ENCODE data around the gene PLEKHG5. TPM values are rescaled to one million over a fixed set of nuclear protein-coding genes. Genes with fewer than 3 reads are reported as not detected.

The PLEKHG5 gene
- total and polyA plus RNA-seq, 5 donors from 2014 or later: 0.65 to 5.0 (median 0.86) TPM; not detected in 1

DNA sequence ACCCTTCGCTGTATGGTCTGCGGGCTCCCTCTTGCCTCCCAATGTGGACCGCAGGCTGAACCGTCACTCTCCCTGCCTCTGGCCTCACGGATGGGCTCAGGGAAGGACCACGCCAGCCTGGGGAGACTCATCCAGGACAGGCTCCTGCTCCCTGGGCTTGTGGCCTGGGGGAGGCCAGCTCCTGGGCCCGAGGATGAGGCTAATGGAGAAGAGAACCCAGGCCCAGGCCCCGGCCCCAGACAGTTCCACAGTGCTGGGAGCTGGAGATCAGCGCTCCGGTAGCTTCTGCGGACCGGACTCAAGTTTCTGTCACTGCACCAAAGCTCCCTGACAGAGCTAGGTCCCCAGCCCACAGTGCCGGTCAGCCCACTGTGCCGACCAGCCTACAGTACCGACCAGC is 13.4 kb upstream of the PLEKHG5 start:
- Histone ChIP-seq H3K27ac (ENCODE audit: insufficient read depth, low read length, poor library complexity, severe bottlenecking) (no peak overlapping the region), H3K27me3 (ENCODE audit: control insufficient read depth, insufficient read depth, low read length) (no peaks in the 10 kb centered on the region), H3K4me1 (ENCODE audit: control insufficient read depth, insufficient read depth, low read length, poor library complexity, severe bottlenecking) (no peaks in the 10 kb centered on the region), H3K36me3 (ENCODE audit: control insufficient read depth, insufficient read depth, low read length) (no peaks in the 10 kb centered on the region), H3K9me3 (ENCODE audit: control insufficient read depth in 2 of 2, low read length in 2 of 2) (no peaks in the 10 kb centered on the region), H3K4me3 (ENCODE audit: low read depth, low read length) (no peak overlapping the region)
- no peaks in the 10 kb centered on the region for H3K36me3 Mint-ChIP-seq
- H3K27me3 Mint-ChIP-seq: peaks cover 4% of the 10 kb centered on the region
- DNase-seq: no peak
- H3K9me3 Mint-ChIP-seq: no peaks in the 10 kb centered on the region
- H3K4me3 Mint-ChIP-seq: no peak overlapping the region
- H3K27ac Mint-ChIP-seq: peak overlapping the region in 1 of 3 donors; percentile 46
- H3K4me1 Mint-ChIP-seq: no peaks in the 10 kb centered on the region
- ATAC-seq (ENCODE audit: low read depth in 2 of 2): no peak

DNA sequence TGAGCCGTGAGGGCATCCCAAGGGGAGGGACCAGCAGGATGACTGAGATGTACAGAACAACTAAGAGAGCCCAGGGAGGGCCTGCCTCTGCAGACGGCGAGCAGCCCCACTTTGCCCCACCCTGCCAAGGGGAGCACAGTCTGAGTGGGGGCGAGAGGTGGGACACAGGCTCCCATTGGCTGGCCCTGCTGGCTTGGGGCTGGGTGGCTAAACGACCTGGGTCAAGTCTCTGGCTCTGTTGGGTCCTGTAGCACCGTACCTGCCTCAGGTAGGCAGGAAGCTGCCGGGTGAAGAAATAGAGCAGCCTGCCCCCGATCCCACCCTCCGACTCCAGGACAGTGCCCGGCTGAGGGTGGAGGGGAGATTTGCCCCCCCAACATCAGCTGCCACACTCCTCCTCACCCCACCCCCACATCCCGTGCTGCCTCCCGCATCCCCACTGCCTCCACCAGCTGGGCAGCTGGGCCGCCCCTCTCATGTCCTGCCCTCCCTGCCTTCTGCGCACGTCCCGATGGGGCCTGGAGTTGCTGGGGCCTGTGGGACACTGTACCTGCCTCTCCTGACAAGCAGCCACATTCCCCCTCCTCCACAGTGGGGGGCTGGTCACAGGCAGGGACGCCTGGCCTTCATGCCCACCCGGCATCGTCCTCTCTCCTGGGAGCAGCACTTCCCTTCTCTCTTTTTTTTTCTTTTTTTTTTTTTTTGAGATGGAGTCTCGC is 12.6 kb upstream of the PLEKHG5 start:
- peaks cover 4% of the 10 kb centered on the region for H3K27me3 Mint-ChIP-seq
- ATAC-seq (ENCODE audit: low read depth in 2 of 2) (no peak), DNase-seq (no peak)
- no peaks in the 10 kb centered on the region for H3K9me3 Mint-ChIP-seq
- no peaks in the 10 kb centered on the region for H3K36me3 ChIP-seq (ENCODE audit: control insufficient read depth, insufficient read depth, low read length)
- H3K36me3 Mint-ChIP-seq: no peaks in the 10 kb centered on the region
- H3K9me3 ChIP-seq (ENCODE audit: control insufficient read depth in 2 of 2, low read length in 2 of 2): no peaks in the 10 kb centered on the region
- H3K4me1 Mint-ChIP-seq: peaks cover 0 to 4% (median 0%) of the 10 kb centered on the region in 4 donors
- H3K27ac ChIP-seq (ENCODE audit: insufficient read depth, low read length, poor library complexity, severe bottlenecking): no peak overlapping the region
- no peaks in the 10 kb centered on the region for H3K4me1 ChIP-seq (ENCODE audit: control insufficient read depth, insufficient read depth, low read length, poor library complexity, severe bottlenecking)
- no peak overlapping the region for H3K4me3 Mint-ChIP-seq
- no peaks in the 10 kb centered on the region for H3K27me3 ChIP-seq (ENCODE audit: control insufficient read depth, insufficient read depth, low read length)
- H3K27ac Mint-ChIP-seq: no peak overlapping the region
- H3K4me3 ChIP-seq (ENCODE audit: low read depth, low read length): no peak overlapping the region

- H3K27me3 Mint-ChIP-seq: peaks cover 12% of the 10 kb centered on the region
- no peaks in the 10 kb centered on the region for H3K9me3 Mint-ChIP-seq
- ATAC-seq (ENCODE audit: low read depth in 2 of 2) (no peak), DNase-seq (no peak)
- no peak overlapping the region for H3K27ac Mint-ChIP-seq
- H3K27me3 ChIP-seq (ENCODE audit: control insufficient read depth, insufficient read depth, low read length): no peaks in the 10 kb centered on the region
- no peak overlapping the region for H3K4me3 ChIP-seq (ENCODE audit: low read depth, low read length)
- H3K9me3 ChIP-seq (ENCODE audit: control insufficient read depth in 2 of 2, low read length in 2 of 2): no peaks in the 10 kb centered on the region
- H3K4me1 Mint-ChIP-seq: peaks cover 0 to 13% (median 0%) of the 10 kb centered on the region in 4 donors
- H3K4me1 ChIP-seq (ENCODE audit: control insufficient read depth, insufficient read depth, low read length, poor library complexity, severe bottlenecking): peaks cover 12% of the 10 kb centered on the region
- H3K27ac ChIP-seq (ENCODE audit: insufficient read depth, low read length, poor library complexity, severe bottlenecking): no peak overlapping the region
- H3K4me3 Mint-ChIP-seq: no peak overlapping the region
- H3K36me3 ChIP-seq (ENCODE audit: control insufficient read depth, insufficient read depth, low read length): no peaks in the 10 kb centered on the region
- no peaks in the 10 kb centered on the region for H3K36me3 Mint-ChIP-seq
Observed at GRCh38 chr1:6502000-6502891, 10.8 kb upstream of the PLEKHG5 start.

- peak overlapping the region in 1 of 4 donors; percentile 29 for H3K4me3 Mint-ChIP-seq
- no peaks in the 10 kb centered on the region for H3K36me3 Mint-ChIP-seq
- DNase-seq: no peak
Observed at GRCh38 chr1:6501279-6501813, 9.9 kb upstream of the PLEKHG5 start.

DNA sequence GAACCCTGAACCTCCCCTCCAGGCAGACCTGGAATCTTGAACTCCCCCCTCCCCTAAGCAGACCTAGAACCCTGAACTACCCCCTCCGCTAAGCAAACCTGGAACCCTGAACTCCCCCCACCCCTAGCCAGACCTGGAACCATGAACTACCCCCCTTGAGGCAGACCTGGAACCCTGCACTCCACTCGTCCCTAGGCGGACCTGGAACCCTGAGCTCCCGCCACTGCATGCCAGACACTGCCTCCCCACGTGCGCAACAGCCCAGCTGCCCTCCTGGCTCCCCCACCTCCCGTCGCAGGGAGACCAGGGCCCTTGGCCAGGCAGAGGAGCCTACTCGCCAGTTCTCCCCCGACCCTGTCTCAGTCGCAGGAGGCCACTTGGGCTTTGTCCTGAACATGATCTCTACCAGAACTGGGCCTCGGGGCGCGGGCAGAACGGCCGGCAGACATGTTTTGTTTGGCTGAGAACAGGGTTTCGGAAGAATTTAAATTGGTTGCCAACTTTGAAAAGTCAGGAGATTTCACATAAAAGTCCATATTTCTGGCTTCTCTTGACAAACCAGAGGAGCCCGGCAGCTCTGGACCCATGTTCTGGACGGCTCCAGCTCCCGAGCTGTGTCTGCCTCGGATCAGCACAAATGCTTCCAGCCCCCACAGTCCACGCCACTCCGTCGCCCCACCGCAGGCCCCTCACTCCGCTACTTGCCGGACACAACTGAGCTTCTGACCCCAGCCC is 9.2 kb upstream of the PLEKHG5 start:
- ATAC-seq (ENCODE audit: low read depth in 2 of 2): no peak
- H3K27ac Mint-ChIP-seq: peak overlapping the region in 1 of 3 donors; percentile 78
- no peak overlapping the region for H3K4me3 Mint-ChIP-seq
- H3K4me3 ChIP-seq (ENCODE audit: low read depth, low read length): no peak overlapping the region
- H3K27ac ChIP-seq (ENCODE audit: insufficient read depth, low read length, poor library complexity, severe bottlenecking): no peak overlapping the region
- no peaks in the 10 kb centered on the region for H3K9me3 Mint-ChIP-seq
- no peaks in the 10 kb centered on the region for H3K27me3 ChIP-seq (ENCODE audit: control insufficient read depth, insufficient read depth, low read length)
- peaks cover 8% of the 10 kb centered on the region for H3K27me3 Mint-ChIP-seq
- DNase-seq: no peak
- H3K9me3 ChIP-seq (ENCODE audit: control insufficient read depth in 2 of 2, low read length in 2 of 2): no peaks in the 10 kb centered on the region
- no peaks in the 10 kb centered on the region for H3K36me3 ChIP-seq (ENCODE audit: control insufficient read depth, insufficient read depth, low read length)
- H3K4me1 ChIP-seq (ENCODE audit: control insufficient read depth, insufficient read depth, low read length, poor library complexity, severe bottlenecking): peaks cover 23% of the 10 kb centered on the region
- H3K36me3 Mint-ChIP-seq: no peaks in the 10 kb centered on the region
- peaks cover 0 to 23% (median 2%) of the 10 kb centered on the region in 4 donors for H3K4me1 Mint-ChIP-seq

More at GRCh38 chr1:6501279-6501813, 9.9 kb upstream of the PLEKHG5 start:
- no peak overlapping the region for H3K4me3 ChIP-seq (ENCODE audit: low read depth, low read length)
- H3K27me3 ChIP-seq (ENCODE audit: control insufficient read depth, insufficient read depth, low read length): no peaks in the 10 kb centered on the region
- no peak overlapping the region for H3K27ac ChIP-seq (ENCODE audit: insufficient read depth, low read length, poor library complexity, severe bottlenecking)
- peaks cover 19% of the 10 kb centered on the region for H3K4me1 ChIP-seq (ENCODE audit: control insufficient read depth, insufficient read depth, low read length, poor library complexity, severe bottlenecking)
- H3K27me3 Mint-ChIP-seq: peaks cover 8% of the 10 kb centered on the region
- no peaks in the 10 kb centered on the region for H3K9me3 Mint-ChIP-seq
- peak overlapping the region in 1 of 3 donors; percentile 78 for H3K27ac Mint-ChIP-seq
- no peak for ATAC-seq (ENCODE audit: low read depth in 2 of 2)
- peaks cover 0 to 16% (median 0%) of the 10 kb centered on the region in 4 donors for H3K4me1 Mint-ChIP-seq
- no peaks in the 10 kb centered on the region for H3K9me3 ChIP-seq (ENCODE audit: control insufficient read depth in 2 of 2, low read length in 2 of 2)
- no peaks in the 10 kb centered on the region for H3K36me3 ChIP-seq (ENCODE audit: control insufficient read depth, insufficient read depth, low read length)

DNA sequence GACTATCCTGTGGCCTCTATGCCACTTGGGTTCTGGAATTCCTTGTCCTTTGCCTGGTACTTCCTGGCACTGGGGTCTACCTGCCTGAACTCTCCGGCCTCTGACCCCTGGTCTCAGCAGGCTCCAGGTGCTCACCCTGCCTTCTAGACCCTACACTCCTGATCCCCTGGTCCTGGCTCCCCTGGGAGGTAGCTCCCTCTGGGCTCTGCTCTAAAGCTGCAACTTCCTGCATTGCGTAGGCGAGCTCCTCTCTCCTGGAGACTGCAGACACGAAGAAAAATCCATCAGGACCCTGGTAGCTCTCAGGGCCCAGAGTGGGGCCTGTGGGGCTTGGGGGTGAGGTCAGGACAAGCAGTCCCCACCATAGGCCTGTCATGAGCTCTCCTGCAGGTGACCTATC is 7.8 kb upstream of the PLEKHG5 start:
- H3K4me1 Mint-ChIP-seq: peaks cover 0 to 30% (median 5%) of the 10 kb centered on the region in 4 donors
- Histone ChIP-seq H3K27me3 (ENCODE audit: control insufficient read depth, insufficient read depth, low read length) (no peaks in the 10 kb centered on the region), H3K27ac (ENCODE audit: insufficient read depth, low read length, poor library complexity, severe bottlenecking) (no peak overlapping the region), H3K4me3 (ENCODE audit: low read depth, low read length) (no peak overlapping the region), H3K36me3 (ENCODE audit: control insufficient read depth, insufficient read depth, low read length) (no peaks in the 10 kb centered on the region), H3K4me1 (ENCODE audit: control insufficient read depth, insufficient read depth, low read length, poor library complexity, severe bottlenecking) (peaks cover 23% of the 10 kb centered on the region), H3K9me3 (ENCODE audit: control insufficient read depth in 2 of 2, low read length in 2 of 2) (no peaks in the 10 kb centered on the region)
- DNase-seq (no peak), ATAC-seq (ENCODE audit: low read depth in 2 of 2) (no peak)
- H3K27ac Mint-ChIP-seq: peak overlapping the region in 2 of 3 donors; percentile 42 to 82
- H3K27me3 Mint-ChIP-seq: peaks cover 8% of the 10 kb centered on the region
- H3K4me3 Mint-ChIP-seq: peak overlapping the region in 2 of 4 donors; percentile 22 to 57
- no peaks in the 10 kb centered on the region for H3K36me3 Mint-ChIP-seq
- no peaks in the 10 kb centered on the region for H3K9me3 Mint-ChIP-seq

DNA sequence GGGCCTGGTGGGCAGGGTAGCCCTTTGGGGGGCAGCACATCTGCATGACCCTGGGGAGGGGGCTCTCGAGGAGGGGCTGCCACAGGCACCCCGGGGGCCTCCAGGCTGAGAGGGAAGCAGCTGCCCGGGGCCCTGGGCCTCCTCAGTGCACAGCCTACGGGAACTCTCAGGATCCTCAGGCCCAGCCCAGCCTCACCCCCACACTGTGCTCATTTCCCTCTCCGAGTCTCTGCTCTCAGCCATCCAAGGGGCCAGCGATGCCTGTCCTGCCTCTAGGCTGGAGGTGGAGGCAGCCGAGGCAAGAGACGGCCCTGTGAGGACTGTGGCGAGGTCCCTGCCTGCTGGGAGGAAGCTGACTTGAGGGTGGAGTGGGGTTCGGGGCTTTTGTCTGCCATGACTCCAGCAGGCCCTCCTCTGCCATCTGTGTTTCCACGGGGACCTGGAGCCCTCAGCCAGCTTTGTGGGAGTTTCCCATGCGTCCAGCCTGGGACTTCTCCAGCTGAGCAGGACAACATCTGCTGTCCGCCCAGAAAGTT is 7.2 kb upstream of the PLEKHG5 start:
- peaks cover 8% of the 10 kb centered on the region for H3K27me3 Mint-ChIP-seq
- H3K4me1 Mint-ChIP-seq: peaks cover 0 to 30% (median 5%) of the 10 kb centered on the region in 4 donors
- H3K36me3 Mint-ChIP-seq: no peaks in the 10 kb centered on the region
- H3K36me3 ChIP-seq (ENCODE audit: control insufficient read depth, insufficient read depth, low read length): no peaks in the 10 kb centered on the region
- DNase-seq: no peak
- peaks cover 23% of the 10 kb centered on the region for H3K4me1 ChIP-seq (ENCODE audit: control insufficient read depth, insufficient read depth, low read length, poor library complexity, severe bottlenecking)
- H3K27ac Mint-ChIP-seq: no peak overlapping the region
- no peaks in the 10 kb centered on the region for H3K9me3 Mint-ChIP-seq
- H3K27me3 ChIP-seq (ENCODE audit: control insufficient read depth, insufficient read depth, low read length): no peaks in the 10 kb centered on the region
- H3K27ac ChIP-seq (ENCODE audit: insufficient read depth, low read length, poor library complexity, severe bottlenecking): no peak overlapping the region
- ATAC-seq (ENCODE audit: low read depth in 2 of 2): no peak
- H3K9me3 ChIP-seq (ENCODE audit: control insufficient read depth in 2 of 2, low read length in 2 of 2): no peaks in the 10 kb centered on the region
- no peak overlapping the region for H3K4me3 ChIP-seq (ENCODE audit: low read depth, low read length)
- peak overlapping the region in 2 of 4 donors; percentile 22 to 63 for H3K4me3 Mint-ChIP-seq

Data from CD4-positive, CD25-positive, alpha-beta regulatory T cell (primary cell).